ENCODE data around the gene NLRP3.

DNA sequence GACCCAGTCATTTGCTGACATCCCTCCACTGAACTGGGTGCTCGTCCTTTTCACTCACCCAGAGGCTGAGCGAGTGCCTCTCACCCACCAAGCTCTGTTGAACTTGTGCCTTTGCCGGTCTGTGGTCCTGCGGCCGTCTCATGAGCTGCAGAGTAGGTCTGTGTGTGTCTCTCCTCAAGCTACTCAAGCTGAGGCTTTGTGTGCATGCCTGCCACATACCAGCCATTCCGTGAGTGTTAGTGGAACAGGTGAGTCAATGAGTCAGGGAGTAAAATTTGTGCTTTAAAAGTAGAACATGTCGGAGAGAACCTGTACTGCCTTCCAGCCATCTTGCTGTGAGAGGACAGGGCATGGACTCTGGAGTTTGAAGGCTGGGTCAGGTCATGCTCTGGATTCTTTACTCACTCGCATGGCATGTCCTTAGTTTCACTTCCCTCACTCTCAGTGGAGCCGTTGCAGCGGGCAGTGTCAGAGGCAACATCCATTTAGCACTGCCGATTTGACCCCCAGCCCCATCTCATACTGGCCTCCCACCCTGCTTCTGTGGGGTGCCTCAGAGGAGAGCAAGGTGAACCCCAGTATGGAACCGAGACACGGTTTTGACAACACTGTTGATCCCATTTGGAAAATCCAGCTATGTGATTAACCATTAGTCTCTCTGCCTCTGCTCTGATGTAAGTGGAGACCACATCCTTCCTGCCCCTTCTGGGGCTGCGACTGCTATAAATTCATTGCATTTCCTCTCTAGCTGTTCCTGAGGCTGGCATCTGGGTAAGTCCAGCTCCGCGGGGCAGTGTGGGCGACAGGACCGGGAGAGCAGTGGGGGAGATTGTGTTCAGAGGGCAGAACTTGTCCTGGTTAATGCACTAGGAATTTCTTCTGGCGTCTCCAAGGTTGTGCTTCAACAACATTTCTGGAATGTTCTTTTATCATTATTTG lies at the start of gene NLRP3:
- TF ChIP-seq POLR2AphosphoS5 (IDR thresholded peaks at IDR 0.05; ENCODE audit: borderline replicate concordance, low read depth, low read length) (no peak), EZH2 (IDR thresholded peaks at IDR 0.05) (no peak)
